RWPE2 (cell line): ENCODE data around the gene WDR83.
"Not testable (repeated sequence)": the region's sequence is repeated elsewhere in the genome, so short reads cannot be mapped to it uniquely, and the experiment has no call there.

Experiments used
- ATAC-seq: fragments of 200-7000 bp; cut with Tn5 transposase; 3 replicates; pipeline ENCODE4 v1.9.1; 2021; ENCODE audit warnings: low read depth
- DNase-seq: peaks from one replicate; pipeline ENCODE4 v3.0.0-alpha.2; 2020; ENCODE audit warnings: low spot score
- H3K27ac ChIP-seq: fragments of 450-650 bp; 2 replicates; pipeline ENCODE4 v1.5.1; 2017; ENCODE audit warnings: mild to moderate bottlenecking; ENCODE audit not compliant: poor library complexity, severe bottlenecking
- H3K27me3 ChIP-seq: fragments of 250-450 bp; sonication (Bioruptor Pico); 2 replicates; pipeline ENCODE4 v1.5.1; 2021; ENCODE audit warnings: mild to moderate bottlenecking, moderate library complexity; ENCODE audit not compliant: insufficient read depth, poor library complexity, severe bottlenecking
- H3K36me3 ChIP-seq: fragments of 250-450 bp; sonication (Bioruptor Pico); 2 replicates; pipeline ENCODE4 v1.5.1; 2020; ENCODE audit warnings: low read depth, mild to moderate bottlenecking, moderate library complexity
- H3K4me1 ChIP-seq: fragments of 250-450 bp; sonication (Bioruptor Pico); 2 replicates; pipeline ENCODE4 v1.5.1; 2021; ENCODE audit warnings: mild to moderate bottlenecking, moderate library complexity; ENCODE audit not compliant: insufficient read depth, poor library complexity, severe bottlenecking
- H3K4me3 ChIP-seq: fragments of 250-450 bp; sonication (Bioruptor Pico); 2 replicates; pipeline ENCODE4 v1.5.1; 2021; ENCODE audit warnings: mild to moderate bottlenecking, moderate library complexity; ENCODE audit not compliant: severe bottlenecking
- H3K9me3 ChIP-seq: fragments of 250-450 bp; sonication (Bioruptor Pico); 2 replicates; pipeline ENCODE4 v1.5.1; 2021; ENCODE audit warnings: mild to moderate bottlenecking, moderate library complexity; ENCODE audit not compliant: severe bottlenecking
- CTCF ChIP-seq: fragments of 450-650 bp; IDR thresholded peaks from one replicate; pipeline ENCODE4 v1.5.1; 2017; ENCODE audit warnings: mild to moderate bottlenecking, moderate library complexity; ENCODE audit not compliant: poor library complexity, severe bottlenecking

The WDR83 gene

GRCh38 chr19:12695514-12695913 lies 28.9 kb downstream of the WDR83 start:
- peaks cover 9% of the 10 kb centered on the region for H3K36me3 ChIP-seq
- no peak for ATAC-seq
- H3K27ac ChIP-seq: peak overlapping the region; percentile 12
- no peaks in the 10 kb centered on the region for H3K9me3 ChIP-seq
- H3K4me3 ChIP-seq: peak overlapping the region; percentile 73
- DNase-seq: no peak
- H3K4me1 ChIP-seq: no peaks in the 10 kb centered on the region
- no peaks in the 10 kb centered on the region for H3K27me3 ChIP-seq
- TF ChIP-seq CTCF: no peak

- peak overlapping the region; percentile 73 for H3K4me3 ChIP-seq
- H3K36me3 ChIP-seq: peaks cover 12% of the 10 kb centered on the region
- ATAC-seq (peak; percentile 15), DNase-seq (no peak)
- H3K27ac ChIP-seq: peak overlapping the region; percentile 12
- H3K4me1 ChIP-seq: no peaks in the 10 kb centered on the region
- TF ChIP-seq CTCF: no peak
- no peaks in the 10 kb centered on the region for H3K9me3 ChIP-seq
- H3K27me3 ChIP-seq: no peaks in the 10 kb centered on the region
Observed at GRCh38 chr19:12695997-12696365, 29.4 kb downstream of the WDR83 start.

GRCh38 chr19:12696366-12697335 lies 30.0 kb downstream of the WDR83 start, which contains the start of gene FBXW9:
Gene FBXW9, minus strand, starts transcription at chr19:12696631. Its CDS starts 50 bp downstream, at chr19:12696581.
- H3K9me3 ChIP-seq: no peaks in the 10 kb centered on the region
- DNase-seq (peak; percentile 88), ATAC-seq (peak; percentile 80)
- no peaks in the 10 kb centered on the region for H3K4me1 ChIP-seq
- H3K36me3 ChIP-seq: peaks cover 19% of the 10 kb centered on the region
- no peaks in the 10 kb centered on the region for H3K27me3 ChIP-seq
- no peak for TF ChIP-seq CTCF
- peak within 1 kb of the TSS; percentile 12 for H3K27ac ChIP-seq
- peak within 1 kb of the TSS; percentile 73 for H3K4me3 ChIP-seq

- H3K36me3 ChIP-seq: peaks cover 26% of the 10 kb centered on the region
- not testable (repeated sequence) for DNase-seq, H3K27me3 ChIP-seq, ATAC-seq, H3K4me1 ChIP-seq, H3K27ac ChIP-seq, H3K4me3 ChIP-seq, H3K9me3 ChIP-seq
Observed at GRCh38 chr19:12697425-12697824, 30.8 kb downstream of the WDR83 start.

- DNase-seq (no peak), ATAC-seq (no peak)
- no peaks in the 10 kb centered on the region for H3K9me3 ChIP-seq
- no peaks in the 10 kb centered on the region for H3K27me3 ChIP-seq
- no peak overlapping the region for H3K4me3 ChIP-seq
- no peak overlapping the region for H3K27ac ChIP-seq
- no peak for TF ChIP-seq CTCF
- no peaks in the 10 kb centered on the region for H3K4me1 ChIP-seq
- peaks cover 33% of the 10 kb centered on the region for H3K36me3 ChIP-seq
Observed at GRCh38 chr19:12698138-12698537, 31.5 kb downstream of the WDR83 start.
